ENCODE measurements around the gene MMP10. TPM values are rescaled to one million over a fixed set of nuclear protein-coding genes. Genes with fewer than 3 reads are reported as not detected.

Gene MMP10
- total and polyA plus RNA-seq, 2 of the 8 experiments (the other 6 are each of a cell fraction or from before 2014, with no cell fraction given), result 0.03 to 0.17 TPM

DNA sequence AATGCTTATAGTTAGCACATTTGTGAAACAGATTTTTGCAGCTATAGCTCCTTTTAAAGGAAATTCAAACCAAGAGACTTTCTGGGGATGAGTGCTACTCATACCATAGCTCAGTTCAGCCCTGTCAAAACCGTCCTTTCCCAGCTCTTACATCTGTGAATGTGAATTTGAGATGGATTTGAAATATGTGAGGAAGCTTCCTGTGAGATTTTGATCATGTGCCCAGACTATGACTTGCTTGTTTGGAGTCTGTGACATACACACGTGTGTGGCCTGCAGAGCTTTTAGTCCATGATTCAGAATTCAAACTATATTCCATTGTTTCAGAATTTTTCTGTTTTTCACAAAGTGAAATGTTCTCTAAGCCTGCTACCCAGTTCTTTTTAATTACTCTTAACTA is 21.9 kb upstream of the MMP10 start:
- H2AFZ ChIP-seq (ENCODE audit: low read length), result no peak overlapping the region
- no peak overlapping the region for H4K8ac ChIP-seq (ENCODE audit: extremely low read depth, insufficient read depth, low read length)
- H4K91ac ChIP-seq (replicated peaks; ENCODE audit: insufficient read length, low read length), result no peak overlapping the region
- H3K79me2 ChIP-seq (ENCODE audit: control insufficient read depth in 1 of 2, insufficient read depth in 2 of 2, low read length in 2 of 2), result no peaks in the 10 kb centered on the region
- POLR2A ChIA-PET (ENCODE audit: partially characterized antibody), result no interaction called here
- no peak overlapping the region for H4K5ac ChIP-seq (ENCODE audit: insufficient read length, low read depth, low read length)
- no peak overlapping the region for H3K9ac ChIP-seq (replicated peaks in 1 of 4; ENCODE audit: extremely low read depth in 1 of 4, low read depth in 3 of 4, low read length in 3 of 4)
- no peak overlapping the region for H3K23ac ChIP-seq (ENCODE audit: insufficient read length)
- no peaks in the 10 kb centered on the region for H3K23me2 ChIP-seq (ENCODE audit: low read depth, low read length)
- H2BK15ac ChIP-seq (ENCODE audit: low read length), result no peak overlapping the region
- H2BK12ac ChIP-seq (ENCODE audit: low read depth, low read length), result no peak overlapping the region
- no peak overlapping the region for H2BK5ac ChIP-seq (ENCODE audit: low read depth, low read length)
- no peak overlapping the region for H3K14ac ChIP-seq (ENCODE audit: insufficient read length)
- CTCF ChIA-PET (ENCODE audit: partially characterized antibody), result interaction anchor here (0.7 to 3.0 kb wide), 9 partner anchors 8 to 239 kb away, joined by 3 to 9 read pairs (median 4); partner anchors contain the start of gene MMP10
- TF ChIP-seq SIRT6 (IDR thresholded peaks at IDR 0.05; ENCODE audit: low read length) (no peak), HDAC2 (IDR thresholded peaks at IDR 0.05; ENCODE audit: borderline replicate concordance in 1 of 2, low read depth in 2 of 2, low read length in 2 of 2) (no peak), EP300 (IDR thresholded peaks at IDR 0.05; ENCODE audit: borderline replicate concordance in 1 of 2, low read depth in 2 of 2, low read length in 2 of 2) (no peak), POLR2AphosphoS5 (IDR thresholded peaks at IDR 0.05; ENCODE audit: low read depth, low read length) (no peak), RFX5 (IDR thresholded peaks at IDR 0.05; ENCODE audit: borderline replicate concordance, low read depth, low read length) (no peak), JUND (IDR thresholded peaks at IDR 0.05; ENCODE audit: low read length) (no peak), PHF8 (conservative IDR thresholded peaks at IDR 0.05; ENCODE audit: low read depth, low read length) (no peak), CREB1 (IDR thresholded peaks at IDR 0.05) (no peak), BCL11A (IDR thresholded peaks at IDR 0.05; ENCODE audit: low read depth in 2 of 2, low read length in 2 of 2) (no peak)
- TF ChIP-seq, protein P1, sequence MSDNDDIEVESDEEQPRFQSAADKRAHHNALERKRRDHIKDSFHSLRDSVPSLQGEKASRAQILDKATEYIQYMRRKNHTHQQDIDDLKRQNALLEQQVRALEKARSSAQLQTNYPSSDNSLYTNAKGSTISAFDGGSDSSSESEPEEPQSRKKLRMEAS (IDR thresholded peaks at IDR 0.05), result no peak
- H4K20me1 ChIP-seq (replicated peaks in 1 of 2; ENCODE audit: control insufficient read depth in 1 of 2, insufficient read depth in 2 of 2, low read length in 2 of 2), result no peaks in the 10 kb centered on the region
- H3K27ac ChIP-seq (ENCODE audit: low read depth, low read length), result no peak overlapping the region
- FAIRE-seq, result no peak
- peaks cover 0 to 1% (median 0%) of the 10 kb centered on the region in 4 experiments; a peak in 1 of 7 replicates for H3K27me3 ChIP-seq (replicated peaks in 1 of 4; ENCODE audit: control insufficient read depth in 3 of 4, extremely low read depth in 1 of 4, insufficient read depth in 3 of 4, low read length in 3 of 4)
- H3K9me3 ChIP-seq (ENCODE audit: insufficient read depth in 2 of 2, low read depth in 1 of 2, low read length in 1 of 2), result no peaks in the 10 kb centered on the region
- H3K4me3 ChIP-seq (ENCODE audit: extremely low read depth in 1 of 4, insufficient read depth in 2 of 4, low read depth in 3 of 4, low read length in 4 of 4), result no peak overlapping the region
- no peak overlapping the region for H2BK120ac ChIP-seq (replicated peaks; ENCODE audit: low read depth, low read length)
- WGBS, 2 experiments (ENCODE audit: extremely low coverage in 1 of 2, insufficient coverage in 1 of 2, insufficient read length in 1 of 2, insufficient replicate concordance in 2 of 2, low coverage in 1 of 2, low lambda C conversion rate in 2 of 2, missing lambda C conversion rate in 1 of 2), result 91% methylated on average over 2 of the region's 2 CpGs; no CpG with 5 or more reads in 1 of the 2 experiments
- no peak overlapping the region for H3K4ac ChIP-seq (replicated peaks; ENCODE audit: insufficient read length, low read depth, low read length)
- DNase-seq (ENCODE audit: low read depth in 1 of 2, low spot score in 2 of 2), result no peak
- H3K36me3 ChIP-seq (ENCODE audit: control insufficient read depth in 2 of 4, insufficient read depth in 4 of 4, low read length in 3 of 4), result no peaks in the 10 kb centered on the region
- no peak overlapping the region for H2BK20ac ChIP-seq (ENCODE audit: low read length)
- H2AK5ac ChIP-seq (ENCODE audit: low read depth, low read length), result no peak overlapping the region
- H3K18ac ChIP-seq (ENCODE audit: extremely low read depth, low read length), result no peak overlapping the region
- no peak overlapping the region for H3K4me2 ChIP-seq (ENCODE audit: insufficient read depth in 1 of 2, low read depth in 2 of 2, low read length in 2 of 2)
- no peaks in the 10 kb centered on the region for H3K4me1 ChIP-seq (replicated peaks in 1 of 4; ENCODE audit: control insufficient read depth in 3 of 4, insufficient read depth in 4 of 4, low read length in 3 of 4)
- H3K79me1 ChIP-seq (ENCODE audit: low read depth, low read length), result no peaks in the 10 kb centered on the region
- no peak overlapping the region for H3K56ac ChIP-seq (replicated peaks; ENCODE audit: insufficient read length, low read depth, low read length)
